ENCODE results near the gene PROK1.

PROK1 gene

GRCh38 chr1:110476028-110476765, 25.2 kb downstream of the PROK1 start:
- H3K9me3 Mint-ChIP-seq, result no peaks in the 10 kb centered on the region
- no peak overlapping the region for H3K4me3 Mint-ChIP-seq
- H3K4me1 Mint-ChIP-seq, result no peaks in the 10 kb centered on the region
- ATAC-seq (replicated peaks; ENCODE audit: extremely low read depth, poor library complexity, severe bottlenecking), result no peak
- no peak for DNase-seq (ENCODE audit: low spot score in 2 of 2)
- no peak overlapping the region for H3K27ac Mint-ChIP-seq (ENCODE audit: low read depth)
- peaks cover 34% of the 10 kb centered on the region for H3K27me3 Mint-ChIP-seq
- H3K36me3 Mint-ChIP-seq (ENCODE audit: insufficient read depth), result no peaks in the 10 kb centered on the region

GRCh38 chr1:110477041-110477440, 26.1 kb downstream of the PROK1 start:
- peaks cover 29% of the 10 kb centered on the region for H3K27me3 Mint-ChIP-seq
- H3K27ac Mint-ChIP-seq (ENCODE audit: low read depth), result no peak overlapping the region
- ATAC-seq (replicated peaks; ENCODE audit: extremely low read depth, poor library complexity, severe bottlenecking) (no peak), DNase-seq (ENCODE audit: low spot score in 2 of 2) (no peak)
- no peaks in the 10 kb centered on the region for H3K36me3 Mint-ChIP-seq (ENCODE audit: insufficient read depth)
- H3K9me3 Mint-ChIP-seq, result no peaks in the 10 kb centered on the region
- no peak overlapping the region for H3K4me3 Mint-ChIP-seq
- H3K4me1 Mint-ChIP-seq, result no peaks in the 10 kb centered on the region

- no peaks in the 10 kb centered on the region for H3K4me1 Mint-ChIP-seq
- H3K36me3 Mint-ChIP-seq (ENCODE audit: insufficient read depth), result no peaks in the 10 kb centered on the region
- ATAC-seq (replicated peaks; ENCODE audit: extremely low read depth, poor library complexity, severe bottlenecking) (no peak), DNase-seq (ENCODE audit: low spot score in 2 of 2) (no peak)
- H3K27ac Mint-ChIP-seq (ENCODE audit: low read depth), result no peak overlapping the region
- H3K4me3 Mint-ChIP-seq, result no peak overlapping the region
- H3K9me3 Mint-ChIP-seq, result no peaks in the 10 kb centered on the region
- H3K27me3 Mint-ChIP-seq, result peaks cover 27% of the 10 kb centered on the region
Measured at GRCh38 chr1:110477445-110477957, 26.6 kb downstream of the PROK1 start.

- Mint-ChIP-seq H3K9me3 (no peaks in the 10 kb centered on the region), H3K27ac (ENCODE audit: low read depth) (no peak overlapping the region), H3K4me1 (no peaks in the 10 kb centered on the region), H3K36me3 (ENCODE audit: insufficient read depth) (no peaks in the 10 kb centered on the region), H3K4me3 (no peak overlapping the region), H3K27me3 (peaks cover 24% of the 10 kb centered on the region)
- ATAC-seq (replicated peaks; ENCODE audit: extremely low read depth, poor library complexity, severe bottlenecking), result no peak
- no peak for DNase-seq (ENCODE audit: low spot score in 2 of 2)
Measured at GRCh38 chr1:110477967-110478640, 27.2 kb downstream of the PROK1 start.

GRCh38 chr1:110478886-110479285, 27.9 kb downstream of the PROK1 start:
- Mint-ChIP-seq H3K27ac (ENCODE audit: low read depth) (no peak overlapping the region), H3K36me3 (ENCODE audit: insufficient read depth) (no peaks in the 10 kb centered on the region), H3K4me3 (no peak overlapping the region), H3K27me3 (peaks cover 24% of the 10 kb centered on the region), H3K9me3 (no peaks in the 10 kb centered on the region), H3K4me1 (no peaks in the 10 kb centered on the region)
- ATAC-seq (replicated peaks; ENCODE audit: extremely low read depth, poor library complexity, severe bottlenecking) (no peak), DNase-seq (ENCODE audit: low spot score in 2 of 2) (no peak)

- peaks cover 37% of the 10 kb centered on the region for H3K27me3 Mint-ChIP-seq
- H3K27ac Mint-ChIP-seq (ENCODE audit: low read depth), result no peak overlapping the region
- DNase-seq (ENCODE audit: low spot score in 2 of 2) (no peak), ATAC-seq (replicated peaks; ENCODE audit: extremely low read depth, poor library complexity, severe bottlenecking) (no peak)
- H3K4me1 Mint-ChIP-seq, result no peaks in the 10 kb centered on the region
- H3K4me3 Mint-ChIP-seq, result no peak overlapping the region
- no peaks in the 10 kb centered on the region for H3K9me3 Mint-ChIP-seq
- no peaks in the 10 kb centered on the region for H3K36me3 Mint-ChIP-seq (ENCODE audit: insufficient read depth)
Measured at GRCh38 chr1:110480356-110481096, 29.6 kb downstream of the PROK1 start.

GRCh38 chr1:110481968-110482623, 31.1 kb downstream of the PROK1 start:
- DNase-seq (ENCODE audit: low spot score in 2 of 2) (no peak), ATAC-seq (replicated peaks; ENCODE audit: extremely low read depth, poor library complexity, severe bottlenecking) (no peak)
- Mint-ChIP-seq H3K4me3 (no peak overlapping the region), H3K36me3 (ENCODE audit: insufficient read depth) (no peaks in the 10 kb centered on the region), H3K4me1 (no peaks in the 10 kb centered on the region), H3K27ac (ENCODE audit: low read depth) (no peak overlapping the region), H3K9me3 (no peaks in the 10 kb centered on the region), H3K27me3 (peaks cover 44% of the 10 kb centered on the region)

GRCh38 chr1:110482662-110483307, 31.8 kb downstream of the PROK1 start:
- DNase-seq (ENCODE audit: low spot score in 2 of 2), result no peak
- no peak for ATAC-seq (replicated peaks; ENCODE audit: extremely low read depth, poor library complexity, severe bottlenecking)
- Mint-ChIP-seq H3K4me3 (no peak overlapping the region), H3K4me1 (no peaks in the 10 kb centered on the region), H3K9me3 (no peaks in the 10 kb centered on the region), H3K27ac (ENCODE audit: low read depth) (no peak overlapping the region), H3K36me3 (ENCODE audit: insufficient read depth) (no peaks in the 10 kb centered on the region), H3K27me3 (peaks cover 50% of the 10 kb centered on the region)

DNA sequence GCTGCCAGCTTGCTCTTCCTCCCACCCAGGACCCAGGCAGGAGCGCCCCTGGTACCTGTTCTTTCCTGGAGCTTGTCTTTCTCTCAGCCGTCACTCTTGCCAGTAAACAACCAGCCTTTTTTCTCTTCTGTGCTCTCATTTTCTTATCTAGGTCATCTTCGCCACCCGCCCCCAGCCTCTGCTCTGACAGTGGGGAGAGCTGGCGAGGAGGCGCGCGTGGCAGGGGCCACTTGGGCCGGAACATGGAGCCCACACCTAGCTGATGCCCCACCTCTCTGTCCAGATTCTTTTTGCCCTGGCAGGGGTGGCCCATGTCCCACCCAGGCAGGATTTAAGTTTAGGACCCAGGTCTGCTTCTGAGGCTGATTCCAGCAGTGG, 32.3 kb downstream of the PROK1 start:
- H3K27me3 Mint-ChIP-seq, result peaks cover 54% of the 10 kb centered on the region
- no peak for ATAC-seq (replicated peaks; ENCODE audit: extremely low read depth, poor library complexity, severe bottlenecking)

GRCh38 chr1:110484801-110485200, 33.9 kb downstream of the PROK1 start:
- H3K27me3 Mint-ChIP-seq, result peaks cover 54% of the 10 kb centered on the region
- no peaks in the 10 kb centered on the region for H3K36me3 Mint-ChIP-seq (ENCODE audit: insufficient read depth)
- no peak overlapping the region for H3K4me3 Mint-ChIP-seq
- no peak overlapping the region for H3K27ac Mint-ChIP-seq (ENCODE audit: low read depth)
- ATAC-seq (replicated peaks; ENCODE audit: extremely low read depth, poor library complexity, severe bottlenecking), result no peak
- no peak for DNase-seq (ENCODE audit: low spot score in 2 of 2)
- no peaks in the 10 kb centered on the region for H3K9me3 Mint-ChIP-seq
- H3K4me1 Mint-ChIP-seq, result no peaks in the 10 kb centered on the region

More for the DNA sequence above, 32.3 kb downstream of the PROK1 start:
- Mint-ChIP-seq H3K36me3 (ENCODE audit: insufficient read depth) (no peaks in the 10 kb centered on the region), H3K9me3 (no peaks in the 10 kb centered on the region), H3K4me3 (no peak overlapping the region), H3K4me1 (no peaks in the 10 kb centered on the region), H3K27ac (ENCODE audit: low read depth) (no peak overlapping the region)
- DNase-seq (ENCODE audit: low spot score in 2 of 2), result no peak

GRCh38 chr1:110485725-110486124, 34.8 kb downstream of the PROK1 start:
- ATAC-seq (replicated peaks; ENCODE audit: extremely low read depth, poor library complexity, severe bottlenecking), result no peak
- no peaks in the 10 kb centered on the region for H3K9me3 Mint-ChIP-seq
- no peak overlapping the region for H3K4me3 Mint-ChIP-seq
- no peaks in the 10 kb centered on the region for H3K4me1 Mint-ChIP-seq
- H3K27me3 Mint-ChIP-seq, result peaks cover 54% of the 10 kb centered on the region
- H3K36me3 Mint-ChIP-seq (ENCODE audit: insufficient read depth), result no peaks in the 10 kb centered on the region
- no peak for DNase-seq (ENCODE audit: low spot score in 2 of 2)
- H3K27ac Mint-ChIP-seq (ENCODE audit: low read depth), result no peak overlapping the region

GRCh38 chr1:110487726-110488125, 36.8 kb downstream of the PROK1 start:
- H3K4me1 Mint-ChIP-seq, result no peaks in the 10 kb centered on the region
- no peaks in the 10 kb centered on the region for H3K9me3 Mint-ChIP-seq
- DNase-seq (ENCODE audit: low spot score in 2 of 2) (no peak), ATAC-seq (replicated peaks; ENCODE audit: extremely low read depth, poor library complexity, severe bottlenecking) (no peak)
- H3K27ac Mint-ChIP-seq (ENCODE audit: low read depth), result no peak overlapping the region
- no peaks in the 10 kb centered on the region for H3K36me3 Mint-ChIP-seq (ENCODE audit: insufficient read depth)
- H3K27me3 Mint-ChIP-seq, result peaks cover 54% of the 10 kb centered on the region
- H3K4me3 Mint-ChIP-seq, result no peak overlapping the region
